HCT116 (cell line): ENCODE measurements around the gene MYADML2. TPM values are rescaled to one million over a fixed set of nuclear protein-coding genes. Genes with fewer than 3 reads are reported as not detected.

Experiments used
- ATAC-seq: fragments of 200-7000 bp; cut with Tn5 transposase; 2 replicates; pipeline ENCODE4 v1.9.1; 2020; ENCODE audit warnings: mild to moderate bottlenecking, moderate library complexity
- BruUV-seq: library from RNA; stranded (reverse); fragments of 400-500 nt; replicated peaks from 2 replicates; lab custom pipeline; 2021; lab: Mats Ljungman, UMichigan
- CTCF ChIA-PET: fragments of 300-600 bp; sonication (Branson Sonifier 250); formaldehyde crosslinking; loops from one replicate; lab custom pipeline; 2021; ENCODE audit warnings: antibody characterized with exemption; lab: Charles Lee
- POLR2A ChIA-PET: fragments of 300-600, 350-600 bp; sonication (Branson Sonifier 250); formaldehyde crosslinking; loops from one replicate; lab custom pipeline; 2021; ENCODE audit warnings: antibody characterized with exemption; lab: Charles Lee
- RAD21 ChIA-PET, 2 experiments: fragments of 300-600 bp; sonication (Branson Sonifier 250); formaldehyde crosslinking; loops; one replicate each; lab custom pipeline; 2023; ENCODE audit warnings: low total read pairs in 2 of 2; ENCODE audit not compliant: uncharacterized antibody in 2 of 2, unreplicated experiment in 2 of 2, low non-redundant PET in 1 of 2; lab: Charles Lee
- DNase-seq: peaks from one replicate; pipeline ENCODE4 v3.0.0-alpha.2; 2010; ENCODE audit warnings: low read depth, low spot score
- H2AFZ ChIP-seq: fragments of 200-600 bp; shearing (Covaris generic), sonication (generic); 2 replicates; pipeline ENCODE4 v1.6.1; 2017; ENCODE audit warnings: low read depth, mixed run types, mixed read lengths, antibody characterized with exemption, low read length; ENCODE audit not compliant: poor library complexity, severe bottlenecking
- H3K27ac ChIP-seq: 2 replicates; pipeline ENCODE4 v1.5.1; 2012; ENCODE audit warnings: low read depth, low read length
- H3K27me3 ChIP-seq: fragments of 200-600 bp; sonication (generic); 2 replicates; pipeline ENCODE4 v1.6.1; 2016; ENCODE audit warnings: mixed run types, low read length, mixed read lengths; ENCODE audit not compliant: insufficient read depth
- H3K36me3 ChIP-seq, 2 experiments: fragments of 200-500 bp in 1 of 2; fragments of 200-600 bp in 1 of 2; sonication (Bioruptor generic) in 1 of 2; sonication (generic) in 1 of 2; 2 replicates each; pipeline versions ENCODE4 v1.5.1 to v1.6.1; 2014 to 2016; ENCODE audit warnings: low read length in 2 of 2, inconsistent platforms in 1 of 2, mixed read lengths in 1 of 2, mixed run types in 1 of 2; ENCODE audit not compliant: insufficient read depth in 2 of 2, control insufficient read depth in 1 of 2
- H3K4me1 ChIP-seq, 2 experiments: fragments of 200-600 bp in 1 of 2; sonication (generic) in 1 of 2; 2 replicates each; pipeline versions ENCODE4 v1.5.1 to v1.6.1; 2012 to 2017; ENCODE audit warnings: low read length in 2 of 2, inconsistent platforms in 1 of 2, mild to moderate bottlenecking in 1 of 2, mixed read lengths in 1 of 2, mixed run types in 1 of 2, moderate library complexity in 1 of 2; ENCODE audit not compliant: insufficient read depth in 2 of 2, control insufficient read depth in 1 of 2
- H3K4me2 ChIP-seq: fragments of 200-600 bp; sonication (generic); 2 replicates; pipeline ENCODE4 v1.6.1; 2017; ENCODE audit warnings: mixed run types, low read length, mixed read lengths
- H3K4me3 ChIP-seq, 2 experiments: fragments of 200-600 bp in 1 of 2; sonication (generic) in 1 of 2; replicated peaks in 1 of 2; 2 replicates each; pipeline ENCODE4 v1.5.1; 2011 to 2016; ENCODE audit warnings: low read length in 2 of 2, control low read depth in 1 of 2, low read depth in 1 of 2, mild to moderate bottlenecking in 1 of 2, mixed read lengths in 1 of 2, mixed run types in 1 of 2
- H3K79me2 ChIP-seq: fragments of 200-600 bp; sonication (generic); 2 replicates; pipeline ENCODE4 v1.6.1; 2017; ENCODE audit warnings: mild to moderate bottlenecking, mixed run types, low read length, moderate library complexity, mixed read lengths; ENCODE audit not compliant: insufficient read depth
- H3K9ac ChIP-seq: fragments of 200-600 bp; sonication (generic); 2 replicates; pipeline ENCODE4 v1.6.1; 2016; ENCODE audit warnings: low read length, mixed read lengths
- H3K9me2 ChIP-seq: fragments of 200-600 bp; sonication (generic), shearing (Covaris generic); 2 replicates; pipeline ENCODE4 v1.6.1; 2017; ENCODE audit warnings: mixed run types, mild to moderate bottlenecking, moderate library complexity; ENCODE audit not compliant: insufficient read depth
- H3K9me3 ChIP-seq, 2 experiments: fragments of 200-500 bp in 1 of 2; fragments of 200-600 bp in 1 of 2; sonication (Bioruptor generic) in 1 of 2; sonication (generic) in 1 of 2; 2 replicates each; pipeline ENCODE4 v1.6.1; 2014 to 2017; ENCODE audit warnings: low read length in 2 of 2, mixed read lengths in 2 of 2, inconsistent platforms in 1 of 2, low read depth in 1 of 2, mild to moderate bottlenecking in 1 of 2, mixed run types in 1 of 2, moderate library complexity in 1 of 2; ENCODE audit not compliant: control insufficient read depth in 1 of 2, insufficient read depth in 1 of 2
- H4K20me1 ChIP-seq: fragments of 200-600 bp; sonication (generic), shearing (Covaris generic); 2 replicates; pipeline ENCODE4 v1.6.1; 2017; ENCODE audit warnings: mixed run types, mild to moderate bottlenecking, moderate library complexity; ENCODE audit not compliant: insufficient read depth
- CEBPB ChIP-seq: IDR thresholded peaks from 2 replicates; pipeline ENCODE4 v1.6.1; 2012; ENCODE audit warnings: low read depth
- EGR1 ChIP-seq: IDR thresholded peaks from 2 replicates; pipeline ENCODE4 v1.6.1; 2012; ENCODE audit warnings: low read depth
- FOSL1 ChIP-seq: IDR thresholded peaks from 2 replicates; pipeline ENCODE4 v1.6.1; 2012; ENCODE audit warnings: low read depth
- POLR2A ChIP-seq: IDR thresholded peaks from 2 replicates; pipeline ENCODE4 v1.7.0; 2011; ENCODE audit warnings: borderline replicate concordance; ENCODE audit not compliant: insufficient read depth, insufficient read length; ENCODE audit errors: extremely low read depth
- RAD21 ChIP-seq: IDR thresholded peaks from 2 replicates; pipeline ENCODE4 v1.6.1; 2012; ENCODE audit warnings: low read depth, mild to moderate bottlenecking
- SIN3A ChIP-seq: IDR thresholded peaks from 2 replicates; pipeline ENCODE4 v1.6.1; 2012; ENCODE audit warnings: low read depth
- SP1 ChIP-seq: IDR thresholded peaks from 2 replicates; pipeline ENCODE4 v1.6.1; 2012; ENCODE audit warnings: low read depth
- ZFX ChIP-seq: fragments of 450-650 bp; IDR thresholded peaks from 2 replicates; pipeline ENCODE4 v1.6.1; 2017
- ZNF274 ChIP-seq: fragments of 200-500 bp; sonication (Bioruptor generic); IDR thresholded peaks from 2 replicates; pipeline ENCODE4 v1.6.1; 2014; ENCODE audit warnings: mild to moderate bottlenecking, low read depth, low read length, inconsistent platforms
- intact Hi-C: fragments of 100-400 bp; cut with micrococcal nuclease; formaldehyde crosslinking; loops from 2 replicates; pipeline ENCODE4 v1.10.0; 2022
- total RNA-seq: library from RNA; stranded (reverse); gene quantifications from one replicate; pipeline ENCODE4 v1.2.1, GENCODE V29; 2021; ENCODE audit not compliant: unreplicated experiment
- TF ChIP-seq, protein P1 (sequence below), 3 experiments: fragments of 200-600 bp in 1 of 3; sonication (generic) in 1 of 3; IDR thresholded peaks in 2 of 3; conservative IDR thresholded peaks in 1 of 3; 2 replicates each; pipeline ENCODE4 v1.5.1; 2012 to 2017; ENCODE audit warnings: low read depth in 2 of 3, low read length in 2 of 3, antibody characterized with exemption in 1 of 3, borderline replicate concordance in 1 of 3, control low read depth in 1 of 3, mild to moderate bottlenecking in 1 of 3, mixed read lengths in 1 of 3, mixed run types in 1 of 3, moderate library complexity in 1 of 3; ENCODE audit not compliant: insufficient read depth in 1 of 3
- TF ChIP-seq, protein P2 (sequence below): IDR thresholded peaks from 2 replicates; pipeline ENCODE4 v1.6.1; 2012; ENCODE audit warnings: low read depth

The MYADML2 gene
- total RNA-seq, 1 experiment from 2014 or later: not detected

DNA sequence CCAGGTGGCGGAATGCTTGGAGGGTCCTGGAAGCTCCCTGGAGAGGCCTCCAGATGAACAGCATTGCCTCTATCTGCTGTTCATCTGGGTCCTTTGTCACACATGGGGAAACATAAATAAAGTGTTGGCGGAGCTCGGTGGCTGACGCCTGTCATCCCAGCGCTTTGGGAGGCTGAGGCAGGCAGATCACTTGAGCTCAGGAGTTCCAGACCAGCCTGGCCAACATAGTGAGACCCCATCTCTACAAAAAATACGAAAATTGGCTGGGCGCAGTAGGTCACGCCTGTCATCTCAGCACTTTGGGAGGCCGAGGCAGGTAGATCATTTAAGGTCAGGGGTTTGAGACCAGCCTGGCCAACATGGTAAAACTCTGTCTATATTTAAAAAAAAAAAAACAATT, 2.2 kb downstream of the MYADML2 start:
- ChIA-PET RAD21 (no interaction called here), POLR2A (no interaction called here)
- TF ChIP-seq CEBPB: no peak
- no peak for TF ChIP-seq ZNF274
- TF ChIP-seq FOSL1: no peak
- TF ChIP-seq RAD21: no peak

DNA sequence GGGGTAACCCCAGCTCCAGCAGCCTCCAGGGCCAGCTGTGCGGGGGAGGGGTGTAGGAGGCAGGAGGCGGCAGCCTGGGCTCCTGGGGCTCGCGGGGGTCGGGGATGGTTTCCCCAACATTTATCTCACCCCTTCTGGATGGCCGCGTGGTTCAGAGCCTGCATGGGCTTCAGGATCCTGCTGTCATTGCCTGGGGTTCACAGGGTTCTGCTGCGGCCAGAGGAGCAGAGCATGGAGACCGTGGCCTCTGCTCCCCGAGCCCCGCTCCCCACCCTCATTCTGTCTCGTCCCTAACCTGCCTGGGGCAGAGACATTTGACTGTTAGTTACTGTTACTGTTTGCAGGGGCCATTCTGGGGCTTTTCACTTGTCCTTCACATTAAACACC, 4.9 kb downstream of the MYADML2 start:
- peaks cover 4 to 13% of the 10 kb centered on the region in 2 experiments; a peak in 2 of 4 replicates for H3K4me1 ChIP-seq
- POLR2A ChIA-PET: no interaction called here
- no peak overlapping the region for H3K4me3 ChIP-seq
- no peaks in the 10 kb centered on the region for H3K27me3 ChIP-seq
- CTCF ChIA-PET: no interaction called here
- no TSS peak for BruUV-seq
- no peak overlapping the region for H3K4me2 ChIP-seq
- H3K27ac ChIP-seq: no peak overlapping the region
- H3K9ac ChIP-seq: no peak overlapping the region
- H3K79me2 ChIP-seq: no peaks in the 10 kb centered on the region
- H4K20me1 ChIP-seq: no peaks in the 10 kb centered on the region
- intact Hi-C loops: no loop called here
- no peaks in the 10 kb centered on the region for H3K9me3 ChIP-seq
- ATAC-seq: no peak
- no peaks in the 10 kb centered on the region for H3K36me3 ChIP-seq
- H2AFZ ChIP-seq: no peak overlapping the region
- RAD21 ChIA-PET: no interaction called here
- DNase-seq: no peak
- TF ChIP-seq CEBPB (no peak), EGR1 (no peak), ZFX (no peak), SP1 (no peak), POLR2A (no peak), SIN3A (no peak)
- TF ChIP-seq, protein P1, sequence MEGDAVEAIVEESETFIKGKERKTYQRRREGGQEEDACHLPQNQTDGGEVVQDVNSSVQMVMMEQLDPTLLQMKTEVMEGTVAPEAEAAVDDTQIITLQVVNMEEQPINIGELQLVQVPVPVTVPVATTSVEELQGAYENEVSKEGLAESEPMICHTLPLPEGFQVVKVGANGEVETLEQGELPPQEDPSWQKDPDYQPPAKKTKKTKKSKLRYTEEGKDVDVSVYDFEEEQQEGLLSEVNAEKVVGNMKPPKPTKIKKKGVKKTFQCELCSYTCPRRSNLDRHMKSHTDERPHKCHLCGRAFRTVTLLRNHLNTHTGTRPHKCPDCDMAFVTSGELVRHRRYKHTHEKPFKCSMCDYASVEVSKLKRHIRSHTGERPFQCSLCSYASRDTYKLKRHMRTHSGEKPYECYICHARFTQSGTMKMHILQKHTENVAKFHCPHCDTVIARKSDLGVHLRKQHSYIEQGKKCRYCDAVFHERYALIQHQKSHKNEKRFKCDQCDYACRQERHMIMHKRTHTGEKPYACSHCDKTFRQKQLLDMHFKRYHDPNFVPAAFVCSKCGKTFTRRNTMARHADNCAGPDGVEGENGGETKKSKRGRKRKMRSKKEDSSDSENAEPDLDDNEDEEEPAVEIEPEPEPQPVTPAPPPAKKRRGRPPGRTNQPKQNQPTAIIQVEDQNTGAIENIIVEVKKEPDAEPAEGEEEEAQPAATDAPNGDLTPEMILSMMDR (IDR thresholded peaks at IDR 0.05 in 2 of 3, conservative IDR thresholded peaks at IDR 0.05 in 1 of 3; ENCODE audit: borderline replicate concordance in 1 of 3, insufficient read depth in 1 of 3, low read depth in 2 of 3, low read length in 2 of 3): no peak
- TF ChIP-seq, protein P2, sequence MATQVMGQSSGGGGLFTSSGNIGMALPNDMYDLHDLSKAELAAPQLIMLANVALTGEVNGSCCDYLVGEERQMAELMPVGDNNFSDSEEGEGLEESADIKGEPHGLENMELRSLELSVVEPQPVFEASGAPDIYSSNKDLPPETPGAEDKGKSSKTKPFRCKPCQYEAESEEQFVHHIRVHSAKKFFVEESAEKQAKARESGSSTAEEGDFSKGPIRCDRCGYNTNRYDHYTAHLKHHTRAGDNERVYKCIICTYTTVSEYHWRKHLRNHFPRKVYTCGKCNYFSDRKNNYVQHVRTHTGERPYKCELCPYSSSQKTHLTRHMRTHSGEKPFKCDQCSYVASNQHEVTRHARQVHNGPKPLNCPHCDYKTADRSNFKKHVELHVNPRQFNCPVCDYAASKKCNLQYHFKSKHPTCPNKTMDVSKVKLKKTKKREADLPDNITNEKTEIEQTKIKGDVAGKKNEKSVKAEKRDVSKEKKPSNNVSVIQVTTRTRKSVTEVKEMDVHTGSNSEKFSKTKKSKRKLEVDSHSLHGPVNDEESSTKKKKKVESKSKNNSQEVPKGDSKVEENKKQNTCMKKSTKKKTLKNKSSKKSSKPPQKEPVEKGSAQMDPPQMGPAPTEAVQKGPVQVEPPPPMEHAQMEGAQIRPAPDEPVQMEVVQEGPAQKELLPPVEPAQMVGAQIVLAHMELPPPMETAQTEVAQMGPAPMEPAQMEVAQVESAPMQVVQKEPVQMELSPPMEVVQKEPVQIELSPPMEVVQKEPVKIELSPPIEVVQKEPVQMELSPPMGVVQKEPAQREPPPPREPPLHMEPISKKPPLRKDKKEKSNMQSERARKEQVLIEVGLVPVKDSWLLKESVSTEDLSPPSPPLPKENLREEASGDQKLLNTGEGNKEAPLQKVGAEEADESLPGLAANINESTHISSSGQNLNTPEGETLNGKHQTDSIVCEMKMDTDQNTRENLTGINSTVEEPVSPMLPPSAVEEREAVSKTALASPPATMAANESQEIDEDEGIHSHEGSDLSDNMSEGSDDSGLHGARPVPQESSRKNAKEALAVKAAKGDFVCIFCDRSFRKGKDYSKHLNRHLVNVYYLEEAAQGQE: no peak
- H3K9me2 ChIP-seq: no peaks in the 10 kb centered on the region

More for the DNA sequence above, 2.2 kb downstream of the MYADML2 start:
- Histone ChIP-seq H3K4me1 (peaks cover 0 to 10% of the 10 kb centered on the region in 2 experiments; a peak in 1 of 4 replicates), H3K79me2 (no peaks in the 10 kb centered on the region), H3K9ac (no peak overlapping the region), H3K27me3 (no peaks in the 10 kb centered on the region), H3K9me2 (no peaks in the 10 kb centered on the region), H2AFZ (no peak overlapping the region), H3K9me3 (no peaks in the 10 kb centered on the region), H3K4me3 (no peak overlapping the region), H3K27ac (no peak overlapping the region), H3K4me2 (no peak overlapping the region), H4K20me1 (no peaks in the 10 kb centered on the region), H3K36me3 (no peaks in the 10 kb centered on the region)
- CTCF ChIA-PET: interaction anchor here (1.6 kb wide), 1 partner anchor 16 kb away, joined by 9 read pairs; the partner anchor contains the start of gene NOTUM
- intact Hi-C loops: no loop called here
- ATAC-seq (no peak), DNase-seq (no peak)
- no TSS peak for BruUV-seq
